ENCODE data around the gene GAGE12J. TPM values are rescaled to one million over a fixed set of nuclear protein-coding genes. Genes with fewer than 3 reads are reported as not detected.

The GAGE12J gene
- total RNA-seq, 1 experiment from 2014 or later = not detected

GRCh38 chrX:49276207-49276606, 45.6 kb upstream of the GAGE12J start:
- no peak for DNase-seq
- H3K79me1 ChIP-seq (ENCODE audit: insufficient read depth, low read depth, low read length, poor library complexity, severe bottlenecking) = no peaks in the 10 kb centered on the region
- no peak overlapping the region for H3K14ac ChIP-seq (ENCODE audit: insufficient read depth, low read length)
- no peak overlapping the region for H3K9ac ChIP-seq (ENCODE audit: extremely low read depth, insufficient read length, low read length)
- no peak for TF ChIP-seq CTCF (conservative IDR thresholded peaks at IDR 0.05)
- no peaks in the 10 kb centered on the region for H4K20me1 ChIP-seq (ENCODE audit: control insufficient read depth, insufficient read depth, insufficient read length)
- H3T11ph ChIP-seq (ENCODE audit: low read length) = no peak overlapping the region
- no peak overlapping the region for H3K27ac Mint-ChIP-seq
- WGBS (ENCODE audit: extremely low coverage, insufficient read length, low lambda C conversion rate) = no CpG with 5 or more reads among the region's 1 CpG
- H3K4me2 ChIP-seq (ENCODE audit: insufficient read depth, insufficient read length, low read length) = no peak overlapping the region
- no peak overlapping the region for H2AFZ ChIP-seq (ENCODE audit: low read length)
- no peak overlapping the region for H3K56ac ChIP-seq (ENCODE audit: insufficient read length, low read depth, low read length)
- peaks cover 5 to 26% (median 12%) of the 10 kb centered on the region in 3 experiments; a peak in 6 of 7 replicates for H3K36me3 Mint-ChIP-seq (ENCODE audit: insufficient read depth in 1 of 3, low read depth in 3 of 3)
- no peak overlapping the region for H2BK120ac ChIP-seq (ENCODE audit: low read depth, low read length, poor library complexity, severe bottlenecking)
- H3K9me3 Mint-ChIP-seq = peaks cover 68 to 81% of the 10 kb centered on the region in 2 experiments
- H3K27me3 ChIP-seq (ENCODE audit: insufficient read depth, low read length) = no peaks in the 10 kb centered on the region
- peaks cover 60% of the 10 kb centered on the region for H3K9me3 ChIP-seq (ENCODE audit: control insufficient read depth, low read depth, low read length)
- H3K23me2 ChIP-seq (ENCODE audit: insufficient read length, low read depth, low read length, poor library complexity, severe bottlenecking) = no peaks in the 10 kb centered on the region
- H4K5ac ChIP-seq (ENCODE audit: insufficient read length, low read depth, low read length) = no peak overlapping the region
- H2BK20ac ChIP-seq (ENCODE audit: low read depth, low read length, poor library complexity, severe bottlenecking) = no peak overlapping the region
- no peak overlapping the region for H3K23ac ChIP-seq (ENCODE audit: insufficient read length, low read depth, low read length)
- no peak overlapping the region for H3K4me3 Mint-ChIP-seq
- H4K8ac ChIP-seq (replicated peaks; ENCODE audit: insufficient read length, low read depth, low read length) = no peak overlapping the region
- peaks cover 5% of the 10 kb centered on the region; the same call in 1 of the 2 replicates for H3K79me2 ChIP-seq (ENCODE audit: insufficient read depth, low read length)
- no peak overlapping the region for H3K4ac ChIP-seq (ENCODE audit: low read depth, low read length)
- no peak overlapping the region for H2BK12ac ChIP-seq (ENCODE audit: insufficient read length, low read depth, low read length)
- H2BK15ac ChIP-seq (ENCODE audit: low read depth, low read length) = no peak overlapping the region
- no peak overlapping the region for H3K18ac ChIP-seq (ENCODE audit: insufficient read length, low read depth, low read length)
- H2AK5ac ChIP-seq (ENCODE audit: insufficient read length, low read length) = no peak overlapping the region
- H3K4me1 ChIP-seq (ENCODE audit: insufficient read depth, low read length) = no peaks in the 10 kb centered on the region
- peaks cover 10 to 20% of the 10 kb centered on the region in 2 experiments for H3K4me1 Mint-ChIP-seq
- H3K27ac ChIP-seq (ENCODE audit: insufficient read length, low read depth, low read length) = no peak overlapping the region
- H4K91ac ChIP-seq (ENCODE audit: insufficient read length, low read depth, low read length) = no peak overlapping the region
- no peak overlapping the region for H2BK5ac ChIP-seq (ENCODE audit: insufficient read length, low read length)
- H3K27me3 Mint-ChIP-seq (ENCODE audit: low read depth) = no peaks in the 10 kb centered on the region
